HepG2 (cell line): ENCODE results near the gene BPIFA1. TPM values are rescaled to one million over a fixed set of nuclear protein-coding genes. Genes with fewer than 3 reads are reported as not detected.

ENCODE experiments used
- ATRX ChIP-seq: sonication (generic); formaldehyde crosslinking; IDR thresholded peaks from 2 replicates; pipeline ENCODE4 v1.4.0; 2020; ENCODE audit warnings: missing genetic modification reagents, borderline replicate concordance
- CHD4 ChIP-seq: fragments of 200-600 bp; sonication (generic); IDR thresholded peaks from 2 replicates; pipeline ENCODE4 v1.7.0; 2017; ENCODE audit warnings: mild to moderate bottlenecking, low read length, borderline replicate concordance
- FOSL1 ChIP-seq: sonication (generic); formaldehyde crosslinking; IDR thresholded peaks from 2 replicates; pipeline ENCODE4 v1.9.0; 2021; ENCODE audit warnings: missing genetic modification reagents, borderline replicate concordance
- GPN1 ChIP-seq: sonication (generic); formaldehyde crosslinking; IDR thresholded peaks from 2 replicates; pipeline ENCODE4 v1.5.1; 2020; ENCODE audit warnings: missing genetic modification reagents, borderline replicate concordance
- HIVEP1 ChIP-seq: sonication (generic); formaldehyde crosslinking; IDR thresholded peaks from 2 replicates; pipeline ENCODE4 v1.4.0; 2020; ENCODE audit warnings: mild to moderate bottlenecking, missing genetic modification reagents
- HNF1B ChIP-seq: sonication (generic); formaldehyde crosslinking; IDR thresholded peaks from 2 replicates; pipeline ENCODE4 v1.5.1; 2020; ENCODE audit warnings: mild to moderate bottlenecking, moderate library complexity, missing genetic modification reagents
- KMT2B ChIP-seq: IDR thresholded peaks from 2 replicates; pipeline ENCODE4 v1.6.1; 2016; ENCODE audit warnings: missing genetic modification reagents, missing compliant biosample characterization
- MAFK ChIP-seq, 2 experiments: IDR thresholded peaks in 1 of 2; conservative IDR thresholded peaks in 1 of 2; 2 replicates each; pipeline ENCODE4 v1.6.1; 2011; ENCODE audit warnings: improper control_type of control experiment in 2 of 2, low read length in 2 of 2
- MTERF4 ChIP-seq: sonication (generic); formaldehyde crosslinking; IDR thresholded peaks from 2 replicates; pipeline ENCODE4 v1.8.0; 2023; ENCODE audit warnings: mild to moderate bottlenecking, missing genetic modification reagents
- POLR2G ChIP-seq: fragments of 200-400 bp; formaldehyde crosslinking; IDR thresholded peaks from 2 replicates; pipeline ENCODE4 v1.6.1; 2018; ENCODE audit warnings: mild to moderate bottlenecking, low read depth, low read length, moderate library complexity
- SYNCRIP ChIP-seq: fragments of 200-400 bp; formaldehyde crosslinking; IDR thresholded peaks from 2 replicates; pipeline ENCODE4 v1.6.1; 2018; ENCODE audit warnings: mild to moderate bottlenecking, low read depth, low read length; ENCODE audit not compliant: insufficient read depth
- TRIM24 ChIP-seq: sonication (generic); formaldehyde crosslinking; IDR thresholded peaks from 2 replicates; pipeline ENCODE4 v1.8.0; 2022; ENCODE audit warnings: mild to moderate bottlenecking, missing genetic modification reagents
- ZBTB3 ChIP-seq: sonication (generic); formaldehyde crosslinking; IDR thresholded peaks from 2 replicates; pipeline ENCODE4 v1.4.0; 2020; ENCODE audit warnings: low read depth, mild to moderate bottlenecking, moderate library complexity, missing genetic modification reagents, borderline replicate concordance
- ZBTB43 ChIP-seq: sonication (generic); formaldehyde crosslinking; conservative IDR thresholded peaks from 2 replicates; pipeline ENCODE4 v1.4.0; 2020; ENCODE audit warnings: missing genetic modification reagents
- ZFP36 ChIP-seq: fragments of 150-350 bp; IDR thresholded peaks from 2 replicates; pipeline ENCODE4 v1.6.1; 2018; ENCODE audit warnings: borderline replicate concordance, low read length, low read depth; ENCODE audit not compliant: partially characterized antibody
- ZFYVE20 ChIP-seq: sonication (generic); formaldehyde crosslinking; IDR thresholded peaks from 2 replicates; pipeline ENCODE4 v1.8.0; 2023; ENCODE audit warnings: low read depth, mild to moderate bottlenecking, moderate library complexity, missing genetic modification reagents, borderline replicate concordance
- ZKSCAN5 ChIP-seq: sonication (generic); formaldehyde crosslinking; IDR thresholded peaks from 2 replicates; pipeline ENCODE4 v1.5.1; 2020; ENCODE audit warnings: mild to moderate bottlenecking, missing genetic modification reagents
- ZNF263 ChIP-seq: sonication (generic); formaldehyde crosslinking; IDR thresholded peaks from 2 replicates; pipeline ENCODE4 v1.4.0; 2020; ENCODE audit warnings: missing genetic modification reagents
- ZNF30 ChIP-seq: sonication (generic); formaldehyde crosslinking; IDR thresholded peaks from 2 replicates; pipeline ENCODE4 v1.5.0; 2020; ENCODE audit warnings: mild to moderate bottlenecking, missing genetic modification reagents
- ZNF329 ChIP-seq: sonication (generic); formaldehyde crosslinking; IDR thresholded peaks from 2 replicates; pipeline ENCODE4 v1.9.0; 2021; ENCODE audit warnings: low read depth, mild to moderate bottlenecking, missing genetic modification reagents
- ZNF367 ChIP-seq: sonication (generic); formaldehyde crosslinking; IDR thresholded peaks from 2 replicates; pipeline ENCODE4 v1.4.0; 2020; ENCODE audit warnings: missing genetic modification reagents, borderline replicate concordance
- ZNF615 ChIP-seq: sonication (generic); formaldehyde crosslinking; IDR thresholded peaks from 2 replicates; pipeline ENCODE4 v1.5.0; 2020; ENCODE audit warnings: mild to moderate bottlenecking, missing genetic modification reagents, borderline replicate concordance
- ZNF644 ChIP-seq: IDR thresholded peaks from 2 replicates; pipeline ENCODE4 v1.6.1; 2016; ENCODE audit warnings: low read depth
- ZNF749 ChIP-seq: sonication (generic); formaldehyde crosslinking; IDR thresholded peaks from 2 replicates; pipeline ENCODE4 v1.8.0; 2022; ENCODE audit warnings: mild to moderate bottlenecking, missing genetic modification reagents, moderate library complexity, borderline replicate concordance
- ZSCAN31 ChIP-seq: sonication (generic); formaldehyde crosslinking; IDR thresholded peaks from 2 replicates; pipeline ENCODE4 v1.5.0; 2020; ENCODE audit warnings: low read depth, mild to moderate bottlenecking, missing genetic modification reagents
- polyA plus RNA-seq, 8 experiments: library from polyadenylated mRNA; depleted of rRNA in 3 of 8; stranded (reverse) in 7 of 8; unstranded in 1 of 8; fragments of >200 nt; fragmentation: Illumina TruSeq in 4 of 8; extraction: Trizol in 4 of 8; gene quantifications; 2 replicates each; pipeline versions ENCODE4 v1.2.1 to v1.2.3, GENCODE V29; 2011 to 2016; ENCODE audit warnings: low read depth in 4 of 8, missing spikeins in 1 of 8, mixed read lengths in 1 of 8; ENCODE audit not compliant: insufficient read depth in 1 of 8
- total RNA-seq, 5 experiments: library from RNA; depleted of rRNA; stranded (reverse); fragments of >200 nt; fragmentation: Illumina TruSeq; extraction: Trizol; gene quantifications; 2 replicates each; pipeline ENCODE4 v1.2.3, GENCODE V29; 2016; ENCODE audit warnings: low read depth in 1 of 5

Gene BPIFA1
- total and polyA plus RNA-seq, 2 of the 13 experiments (the other 11 are each of a cell fraction or from before 2014, with no cell fraction given): not detected

- TF ChIP-seq ZBTB43 (peak; percentile 98), ATRX (CRISPR knock-in tag) (no peak), HIVEP1 (CRISPR knock-in tag) (peak; percentile 76; the same call in 1 of the 2 replicates), POLR2G (no peak), ZFP36 (peak; percentile 86), MTERF4 (CRISPR knock-in tag) (peak; percentile 95), ZNF367 (CRISPR knock-in tag) (no peak), ZSCAN31 (CRISPR knock-in tag) (peak; percentile 76; the same call in 1 of the 2 replicates), ZFYVE20 (CRISPR knock-in tag) (0 out of 2 replicates have a peak, but pooled peaks have one; percentile 67), ZNF30 (0 out of 2 replicates have a peak, but pooled peaks have one; percentile 77), HNF1B (peak; percentile 58; the same call in 1 of the 2 replicates), ZNF749 (CRISPR knock-in tag) (peak; percentile 95), GPN1 (no peak), TRIM24 (CRISPR knock-in tag) (peak; percentile 54; the same call in 1 of the 2 replicates), ZKSCAN5 (no peak), ZNF615 (CRISPR knock-in tag) (no peak), CHD4 (peak; percentile 63; the same call in 1 of the 2 replicates), ZNF263 (peak; percentile 13; the same call in 1 of the 2 replicates), FOSL1 (CRISPR knock-in tag) (no peak), MAFK (conservative IDR thresholded peaks at IDR 0.05 in 1 of 2, IDR thresholded peaks at IDR 0.05 in 1 of 2; ENCODE audit: low read length in 2 of 2) (no peak), ZNF644 (peak; percentile 87), ZNF329 (CRISPR knock-in tag) (no peak), KMT2B (CRISPR knock-in tag) (peak; percentile 85; the same call in 1 of the 2 replicates), SYNCRIP (no peak), ZBTB3 (CRISPR knock-in tag) (0 out of 2 replicates have a peak, but pooled peaks have one; percentile 51)
These were observed 42.0 kb downstream of the BPIFA1 start (continued) for GRCh38 chr20:33277471-33278441.
